Liver (tissue), 9 donors: ENCODE data around the gene NRSN2. TPM values are rescaled to one million over a fixed set of nuclear protein-coding genes. Genes with fewer than 3 reads are reported as not detected.

Experiments
- DNase-seq: peaks from one replicate; pipeline ENCODE4 v3.0.0-alpha.2; 2017; ENCODE audit warnings: low spot score
- H3K27ac ChIP-seq, 2 donors: one replicate each; pipeline ENCODE4 v1.7.0; 2013; ENCODE audit warnings: inconsistent platforms in 2 of 2, low read length in 2 of 2, control low read depth in 1 of 2, low read depth in 1 of 2, mild to moderate bottlenecking in 1 of 2
- H3K27me3 ChIP-seq, 4 donors: one replicate each; pipeline versions ENCODE4 v1.6.1 to v1.7.0; 2013; ENCODE audit warnings: low read length in 3 of 4, inconsistent platforms in 1 of 4, mild to moderate bottlenecking in 1 of 4, moderate library complexity in 1 of 4; ENCODE audit not compliant: control insufficient read depth in 4 of 4, insufficient read depth in 4 of 4
- H3K36me3 ChIP-seq, 4 donors: one replicate each; pipeline versions ENCODE4 v1.6.1 to v1.7.0; 2013; ENCODE audit warnings: low read length in 3 of 4, mild to moderate bottlenecking in 3 of 4, low read depth in 1 of 4, moderate library complexity in 1 of 4; ENCODE audit not compliant: control insufficient read depth in 4 of 4, insufficient read depth in 3 of 4
- H3K4me1 ChIP-seq, 4 donors: one replicate each; pipeline versions ENCODE4 v1.6.1 to v1.7.0; 2013; ENCODE audit warnings: low read length in 3 of 4, mild to moderate bottlenecking in 3 of 4, moderate library complexity in 1 of 4; ENCODE audit not compliant: control insufficient read depth in 4 of 4, insufficient read depth in 4 of 4
- H3K4me3 ChIP-seq, 3 donors: one replicate each; pipeline versions ENCODE4 v1.6.1 to v1.7.0; 2013; ENCODE audit warnings: low read length in 3 of 3, control low read depth in 1 of 3, low read depth in 1 of 3, mild to moderate bottlenecking in 1 of 3
- H3K9ac ChIP-seq, 2 donors: one replicate each; pipeline ENCODE4 v1.7.0; 2013; ENCODE audit warnings: low read length in 2 of 2, mild to moderate bottlenecking in 2 of 2, moderate library complexity in 2 of 2, control low read depth in 1 of 2, low read depth in 1 of 2
- H3K9me3 ChIP-seq, 4 donors: one replicate each; pipeline versions ENCODE4 v1.6.1 to v1.7.0; 2013; ENCODE audit warnings: low read length in 3 of 4; ENCODE audit not compliant: control insufficient read depth in 4 of 4
- EGR1 ChIP-seq, 2 donors: IDR thresholded peaks; 2 replicates each; pipeline ENCODE4 v1.6.1; 2016 to 2018; ENCODE audit warnings: antibody characterized with exemption in 2 of 2, low read depth in 2 of 2
- FOXA1 ChIP-seq: IDR thresholded peaks from 2 replicates; pipeline ENCODE4 v1.6.1; 2016; ENCODE audit warnings: antibody characterized with exemption
- FOXA2 ChIP-seq: IDR thresholded peaks from 2 replicates; pipeline ENCODE4 v1.6.1; 2016; ENCODE audit warnings: antibody characterized with exemption
- GABPA ChIP-seq, 2 donors: IDR thresholded peaks in 1 of 2; conservative IDR thresholded peaks in 1 of 2; 2 replicates each; pipeline ENCODE4 v1.6.1; 2016; ENCODE audit warnings: antibody characterized with exemption in 2 of 2, mild to moderate bottlenecking in 1 of 2, moderate library complexity in 1 of 2
- HNF4A ChIP-seq, 2 donors: conservative IDR thresholded peaks; 2 replicates each; pipeline ENCODE4 v1.6.1; 2016; ENCODE audit warnings: antibody characterized with exemption in 2 of 2, mild to moderate bottlenecking in 2 of 2
- HNF4G ChIP-seq: IDR thresholded peaks from 2 replicates; pipeline ENCODE4 v1.6.1; 2016; ENCODE audit warnings: antibody characterized with exemption
- JUND ChIP-seq, 2 donors: IDR thresholded peaks; 2 replicates each; pipeline ENCODE4 v1.6.1; 2016; ENCODE audit warnings: antibody characterized with exemption in 2 of 2
- MAX ChIP-seq: IDR thresholded peaks from 2 replicates; pipeline ENCODE4 v1.6.1; 2016; ENCODE audit warnings: antibody characterized with exemption
- NR2F2 ChIP-seq: IDR thresholded peaks from 2 replicates; pipeline ENCODE4 v1.6.1; 2016; ENCODE audit warnings: antibody characterized with exemption
- REST ChIP-seq: IDR thresholded peaks from 2 replicates; pipeline ENCODE4 v1.6.1; 2016; ENCODE audit warnings: antibody characterized with exemption, mild to moderate bottlenecking
- RXRA ChIP-seq, 2 donors: IDR thresholded peaks; 2 replicates each; pipeline ENCODE4 v1.6.1; 2017 to 2018; ENCODE audit warnings: antibody characterized with exemption in 2 of 2, mild to moderate bottlenecking in 1 of 2
- SP1 ChIP-seq: IDR thresholded peaks from 2 replicates; pipeline ENCODE4 v1.6.1; 2018; ENCODE audit warnings: antibody characterized with exemption, mild to moderate bottlenecking
- TAF1 ChIP-seq: conservative IDR thresholded peaks from 2 replicates; pipeline ENCODE4 v1.6.1; 2016; ENCODE audit warnings: antibody characterized with exemption, mild to moderate bottlenecking
- YY1 ChIP-seq: IDR thresholded peaks from 2 replicates; pipeline ENCODE4 v1.6.1; 2016; ENCODE audit warnings: antibody characterized with exemption, mild to moderate bottlenecking
- ZBTB33 ChIP-seq: IDR thresholded peaks from 2 replicates; pipeline ENCODE4 v1.6.1; 2016; ENCODE audit warnings: antibody characterized with exemption
- WGBS: extraction: QIAGEN DNeasy Blood & Tissue Kit; methylation state at CpG from one replicate; pipeline ENCODE4 v1.1.7; 2013; 5-methylcytosine and 5-hydroxymethylcytosine counted together
- polyA plus RNA-seq, 2 donors: library from polyadenylated mRNA; stranded (reverse) in 1 of 2; unstranded in 1 of 2; fragments of 200-250 nt in 1 of 2; fragments of >200 nt in 1 of 2; fragmentation: Nextera tagmentation in 1 of 2; extraction: Ambion mirVana in 1 of 2; gene quantifications; one replicate each; pipeline versions ENCODE4 v1.2.1 to v1.2.3, GENCODE V29; 2013 to 2015
- total RNA-seq, 2 donors: library from RNA; depleted of rRNA; stranded (reverse); fragments of >200 nt; gene quantifications; one replicate each; pipeline ENCODE4 v1.2.3, GENCODE V29; 2014
- TF ChIP-seq, protein P1 (sequence below): IDR thresholded peaks from 2 replicates; pipeline ENCODE4 v1.6.1; 2016; ENCODE audit warnings: antibody characterized with exemption
- donor health status: healthy.
- donor health status: healthy.
- donor health status: healthy.
- donor health status: healthy.
- donor health status: healthy.

NRSN2 gene, protein sequence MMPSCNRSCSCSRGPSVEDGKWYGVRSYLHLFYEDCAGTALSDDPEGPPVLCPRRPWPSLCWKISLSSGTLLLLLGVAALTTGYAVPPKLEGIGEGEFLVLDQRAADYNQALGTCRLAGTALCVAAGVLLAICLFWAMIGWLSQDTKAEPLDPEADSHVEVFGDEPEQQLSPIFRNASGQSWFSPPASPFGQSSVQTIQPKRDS
- 10 to 100 TPM in 1 of 2 donors, 1 to 10 TPM in 1; 1.9 to 12.0 TPM for total RNA-seq
- polyA plus RNA-seq: 1 to 10 TPM; 3.5 to 6.0 TPM

GRCh38 chr20:346640-347316, at the start of gene NRSN2:
TSS of gene NRSN2 (plus strand) at chr20:347111. CDS start at chr20:349644, 2,533 bp downstream.
- H3K9ac ChIP-seq: peak within 1 kb of the TSS in 1 of 2 donors; percentile 31
- H3K4me3 ChIP-seq: peak within 1 kb of the TSS; percentile 63 to 72 (median 67)
- H3K27ac ChIP-seq: peak within 1 kb of the TSS; percentile 52 to 85
- no peak for TF ChIP-seq SP1
- TF ChIP-seq GABPA (IDR thresholded peaks at IDR 0.05 in 1 of 2, conservative IDR thresholded peaks at IDR 0.05 in 1 of 2): no peak
- TF ChIP-seq EGR1 (IDR thresholded peaks at IDR 0.05; ENCODE audit: low read depth in 2 of 2): no peak
- TF ChIP-seq RXRA (IDR thresholded peaks at IDR 0.05): no peak
- TF ChIP-seq YY1: no peak
- no peak for TF ChIP-seq NR2F2
- TF ChIP-seq JUND (IDR thresholded peaks at IDR 0.05): no peak
- TF ChIP-seq REST: no peak
- no peak for TF ChIP-seq FOXA2
- TF ChIP-seq TAF1: no peak
- TF ChIP-seq MAX: no peak
- no peak for TF ChIP-seq HNF4A (conservative IDR thresholded peaks at IDR 0.05)
- TF ChIP-seq, protein P1, sequence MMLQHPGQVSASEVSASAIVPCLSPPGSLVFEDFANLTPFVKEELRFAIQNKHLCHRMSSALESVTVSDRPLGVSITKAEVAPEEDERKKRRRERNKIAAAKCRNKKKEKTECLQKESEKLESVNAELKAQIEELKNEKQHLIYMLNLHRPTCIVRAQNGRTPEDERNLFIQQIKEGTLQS: no peak
- no peak for TF ChIP-seq HNF4G
- no peak for TF ChIP-seq FOXA1
- TF ChIP-seq ZBTB33: no peak
- H3K27me3 ChIP-seq: no peaks in the 10 kb centered on the region
- no peaks in the 10 kb centered on the region for H3K36me3 ChIP-seq
- DNase-seq: peak; percentile 59
- WGBS: 13% methylated on average over 50 of the region's 50 CpGs
- H3K9me3 ChIP-seq: no peaks in the 10 kb centered on the region
- H3K4me1 ChIP-seq: peaks cover 0 to 22% (median 13%) of the 10 kb centered on the region in 4 donors
